ENCODE results near the gene CAMK2G. TPM values are rescaled to one million over a fixed set of nuclear protein-coding genes. Genes with fewer than 3 reads are reported as not detected.

CAMK2G gene
- total RNA-seq, 4 donors from 2014 or later, result 48.6 to 67.5 (median 51.7) TPM

- H3K9me3 ChIP-seq, result no peaks in the 10 kb centered on the region
- peak overlapping the region; percentile 26 to 69 (median 36) for H3K27ac ChIP-seq
- intact Hi-C loops (cut with DNase I; ENCODE audit: low total_unique reads) (no loop called here), in situ Hi-C loops (cut with MboI; ENCODE audit: low sequenced_read_pairs in 4 of 4) (no loop called here)
- H3K27me3 ChIP-seq, result no peaks in the 10 kb centered on the region
- ATAC-seq (peak; percentile 25 to 39), DNase-seq (no peak)
- peaks cover 50 to 54% of the 10 kb centered on the region in 2 donors for H3K4me1 ChIP-seq
- H3K36me3 ChIP-seq, result no peaks in the 10 kb centered on the region
- H3K4me3 ChIP-seq, result no peak overlapping the region
- TF ChIP-seq CTCF (IDR thresholded peaks at IDR 0.05 in 4 of 5, conservative IDR thresholded peaks at IDR 0.05 in 1 of 5) (no peak), POLR2A (IDR thresholded peaks at IDR 0.05) (no peak)
These were observed 14.4 kb downstream of the CAMK2G start for GRCh38 chr10:73859784-73860491.

- DNase-seq (no peak), ATAC-seq (no peak)
- Histone ChIP-seq H3K9me3 (no peaks in the 10 kb centered on the region), H3K4me3 (no peak overlapping the region), H3K4me1 (peaks cover 51 to 54% of the 10 kb centered on the region in 2 donors), H3K27ac (peak overlapping the region; percentile 26 to 69 (median 36)), H3K27me3 (no peaks in the 10 kb centered on the region), H3K36me3 (no peaks in the 10 kb centered on the region)
- TF ChIP-seq CTCF (IDR thresholded peaks at IDR 0.05 in 4 of 5, conservative IDR thresholded peaks at IDR 0.05 in 1 of 5), result no peak
- no peak for TF ChIP-seq POLR2A (IDR thresholded peaks at IDR 0.05)
- in situ Hi-C loops (cut with MboI; ENCODE audit: low sequenced_read_pairs in 4 of 4) (no loop called here), intact Hi-C loops (cut with DNase I; ENCODE audit: low total_unique reads) (no loop called here)
These were observed 14.9 kb downstream of the CAMK2G start for GRCh38 chr10:73859428-73859783.

GRCh38 chr10:73858750-73859427 is 15.5 kb downstream of the CAMK2G start:
- H3K27me3 ChIP-seq, result no peaks in the 10 kb centered on the region
- H3K4me1 ChIP-seq, result peaks cover 49 to 54% of the 10 kb centered on the region in 2 donors
- H3K27ac ChIP-seq, result peak overlapping the region in 1 of 4 donors; percentile 69
- no peak for DNase-seq
- no peak for ATAC-seq
- intact Hi-C loops (cut with DNase I; ENCODE audit: low total_unique reads), result no loop called here
- H3K4me3 ChIP-seq, result no peak overlapping the region
- in situ Hi-C loops (cut with MboI; ENCODE audit: low sequenced_read_pairs in 4 of 4), result no loop called here
- TF ChIP-seq CTCF (IDR thresholded peaks at IDR 0.05 in 4 of 5, conservative IDR thresholded peaks at IDR 0.05 in 1 of 5) (no peak), POLR2A (IDR thresholded peaks at IDR 0.05) (no peak)
- no peaks in the 10 kb centered on the region for H3K36me3 ChIP-seq
- no peaks in the 10 kb centered on the region for H3K9me3 ChIP-seq

GRCh38 chr10:73858013-73858708 is 16.2 kb downstream of the CAMK2G start:
- Histone ChIP-seq H3K9me3 (no peaks in the 10 kb centered on the region), H3K36me3 (no peaks in the 10 kb centered on the region), H3K27ac (peak overlapping the region in 1 of 4 donors; percentile 27), H3K4me3 (no peak overlapping the region), H3K27me3 (no peaks in the 10 kb centered on the region), H3K4me1 (peaks cover 43 to 51% of the 10 kb centered on the region in 2 donors)
- intact Hi-C loops (cut with DNase I; ENCODE audit: low total_unique reads), result no loop called here
- TF ChIP-seq POLR2A (IDR thresholded peaks at IDR 0.05), result no peak
- ATAC-seq (no peak), DNase-seq (no peak)
- in situ Hi-C loops (cut with MboI; ENCODE audit: low sequenced_read_pairs in 4 of 4), result no loop called here

GRCh38 chr10:73857446-73857845 is 16.9 kb downstream of the CAMK2G start:
- intact Hi-C loops (cut with DNase I; ENCODE audit: low total_unique reads), result no loop called here
- Histone ChIP-seq H3K27ac (peak overlapping the region in 1 of 4 donors; percentile 15), H3K36me3 (peaks cover 0 to 5% of the 10 kb centered on the region in 2 donors)

More at GRCh38 chr10:73857446-73857845, 16.9 kb downstream of the CAMK2G start:
- DNase-seq (no peak), ATAC-seq (no peak)
- TF ChIP-seq POLR2A (IDR thresholded peaks at IDR 0.05) (no peak), CTCF (IDR thresholded peaks at IDR 0.05 in 4 of 5, conservative IDR thresholded peaks at IDR 0.05 in 1 of 5) (no peak)
- Histone ChIP-seq H3K9me3 (no peaks in the 10 kb centered on the region), H3K27me3 (no peaks in the 10 kb centered on the region), H3K4me1 (peaks cover 43 to 44% of the 10 kb centered on the region in 2 donors), H3K4me3 (no peak overlapping the region)
- in situ Hi-C loops (cut with MboI; ENCODE audit: low sequenced_read_pairs in 4 of 4), result no loop called here
